Measurements from ENCODE around the gene RNF126.

DNA sequence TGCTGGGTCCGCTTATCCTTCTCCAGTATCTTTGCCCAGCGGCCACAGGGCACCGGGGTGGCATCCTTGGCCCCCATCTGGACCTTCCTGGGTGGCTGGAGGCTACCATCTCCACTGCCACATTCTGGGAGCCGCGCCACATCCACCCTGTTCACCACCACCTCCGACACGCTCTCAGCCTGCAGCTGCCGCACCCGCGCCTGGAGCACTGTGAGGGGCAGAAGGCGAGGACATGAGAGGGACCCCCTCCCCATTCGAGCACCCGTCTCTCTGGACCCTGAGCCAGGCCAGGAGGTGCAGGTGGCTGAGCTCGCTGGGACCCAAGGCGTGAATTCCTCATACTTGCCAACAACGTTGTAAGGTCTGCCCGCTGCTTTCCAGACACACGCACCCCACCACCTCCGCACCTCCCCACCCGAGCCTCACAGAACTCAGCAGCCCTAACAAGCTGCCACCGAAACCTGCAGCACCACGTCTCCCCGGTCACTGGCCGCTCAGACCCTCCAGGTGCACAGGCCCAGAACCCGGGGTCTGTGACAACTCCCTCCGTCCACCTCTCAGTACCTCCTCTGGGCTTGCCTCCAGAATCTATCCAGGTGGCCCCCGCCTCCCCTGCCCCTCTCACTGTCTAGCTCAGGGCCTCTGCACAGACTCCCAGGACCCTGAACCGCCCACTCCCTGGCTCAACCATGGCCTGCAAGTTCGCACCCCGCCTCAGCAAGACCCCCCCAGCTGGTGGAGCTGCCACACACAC, 32.9 kb downstream of the RNF126 start:
- TF ChIP-seq POLR2A (IDR thresholded peaks at IDR 0.05; ENCODE audit: low read length): no peak
- TF ChIP-seq GATA1 (IDR thresholded peaks at IDR 0.05; ENCODE audit: low read depth, low read length): no peak
